ENCODE data around the gene ASH1L.
"Not testable (repeated sequence)": the region's sequence is repeated elsewhere in the genome, so short reads cannot be mapped to it uniquely, and the experiment has no call there.

ASH1L gene

DNA sequence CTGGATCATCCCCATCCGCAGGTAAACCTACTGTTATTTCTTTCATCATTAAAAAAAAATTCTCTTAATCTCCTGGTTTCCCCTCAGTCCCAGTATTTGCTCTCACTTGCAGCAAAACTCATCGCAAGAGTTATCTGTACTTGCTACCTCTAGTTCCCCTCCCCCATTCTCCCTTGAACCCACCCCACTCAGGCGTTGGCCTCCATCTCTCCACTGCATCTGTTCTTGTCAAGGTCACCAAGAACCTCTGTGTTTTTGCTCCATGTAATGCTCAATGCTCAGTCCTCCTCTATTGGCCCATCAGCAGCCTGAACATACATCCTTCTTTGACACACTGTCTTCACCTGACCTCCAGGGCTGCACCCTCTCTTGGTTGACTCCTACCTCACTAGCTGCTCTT lies 265.9 kb downstream of the ASH1L start:
- TF ChIP-seq POLR2A (IDR thresholded peaks at IDR 0.05; ENCODE audit: extremely low read depth, insufficient read length) (no peak), MYC (IDR thresholded peaks at IDR 0.05; ENCODE audit: low read depth, low read length) (no peak)
- TF ChIP-seq, protein P1, sequence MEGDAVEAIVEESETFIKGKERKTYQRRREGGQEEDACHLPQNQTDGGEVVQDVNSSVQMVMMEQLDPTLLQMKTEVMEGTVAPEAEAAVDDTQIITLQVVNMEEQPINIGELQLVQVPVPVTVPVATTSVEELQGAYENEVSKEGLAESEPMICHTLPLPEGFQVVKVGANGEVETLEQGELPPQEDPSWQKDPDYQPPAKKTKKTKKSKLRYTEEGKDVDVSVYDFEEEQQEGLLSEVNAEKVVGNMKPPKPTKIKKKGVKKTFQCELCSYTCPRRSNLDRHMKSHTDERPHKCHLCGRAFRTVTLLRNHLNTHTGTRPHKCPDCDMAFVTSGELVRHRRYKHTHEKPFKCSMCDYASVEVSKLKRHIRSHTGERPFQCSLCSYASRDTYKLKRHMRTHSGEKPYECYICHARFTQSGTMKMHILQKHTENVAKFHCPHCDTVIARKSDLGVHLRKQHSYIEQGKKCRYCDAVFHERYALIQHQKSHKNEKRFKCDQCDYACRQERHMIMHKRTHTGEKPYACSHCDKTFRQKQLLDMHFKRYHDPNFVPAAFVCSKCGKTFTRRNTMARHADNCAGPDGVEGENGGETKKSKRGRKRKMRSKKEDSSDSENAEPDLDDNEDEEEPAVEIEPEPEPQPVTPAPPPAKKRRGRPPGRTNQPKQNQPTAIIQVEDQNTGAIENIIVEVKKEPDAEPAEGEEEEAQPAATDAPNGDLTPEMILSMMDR (IDR thresholded peaks at IDR 0.05; ENCODE audit: low read depth, low read length), result no peak
- TF ChIP-seq, protein P2, sequence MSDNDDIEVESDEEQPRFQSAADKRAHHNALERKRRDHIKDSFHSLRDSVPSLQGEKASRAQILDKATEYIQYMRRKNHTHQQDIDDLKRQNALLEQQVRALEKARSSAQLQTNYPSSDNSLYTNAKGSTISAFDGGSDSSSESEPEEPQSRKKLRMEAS (IDR thresholded peaks at IDR 0.05; ENCODE audit: low read depth, low read length), result no peak
- DNase-seq (ENCODE audit: low read depth), result no peak
- H3K4me3 ChIP-seq (ENCODE audit: low read depth, low read length), result no peak overlapping the region

DNA sequence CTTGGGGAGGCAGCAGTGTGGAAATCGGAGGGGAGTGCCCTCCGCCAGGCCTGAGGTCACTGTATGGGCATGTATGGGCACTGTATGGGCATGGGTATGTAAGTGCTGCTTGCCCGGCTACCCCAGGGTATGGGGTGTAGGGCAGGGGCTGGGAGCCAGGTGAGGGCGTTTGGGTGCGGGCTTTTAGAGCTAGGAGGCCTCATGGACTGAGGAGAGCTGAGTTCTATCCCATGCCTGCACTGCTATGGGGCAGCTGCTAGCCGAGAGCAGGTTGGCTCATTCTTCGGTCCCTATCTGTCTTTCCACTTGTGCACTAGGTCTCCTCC lies 266.7 kb downstream of the ASH1L start:
- TF ChIP-seq MYC (IDR thresholded peaks at IDR 0.05; ENCODE audit: low read depth, low read length) (no peak), POLR2A (IDR thresholded peaks at IDR 0.05; ENCODE audit: extremely low read depth, insufficient read length) (no peak)
- TF ChIP-seq, protein P2 (IDR thresholded peaks at IDR 0.05; ENCODE audit: low read depth, low read length), result no peak
- TF ChIP-seq, protein P1 (IDR thresholded peaks at IDR 0.05; ENCODE audit: low read depth, low read length), result no peak
- DNase-seq (ENCODE audit: low read depth), result no peak
- H3K4me3 ChIP-seq (ENCODE audit: low read depth, low read length), result no peak overlapping the region

DNA sequence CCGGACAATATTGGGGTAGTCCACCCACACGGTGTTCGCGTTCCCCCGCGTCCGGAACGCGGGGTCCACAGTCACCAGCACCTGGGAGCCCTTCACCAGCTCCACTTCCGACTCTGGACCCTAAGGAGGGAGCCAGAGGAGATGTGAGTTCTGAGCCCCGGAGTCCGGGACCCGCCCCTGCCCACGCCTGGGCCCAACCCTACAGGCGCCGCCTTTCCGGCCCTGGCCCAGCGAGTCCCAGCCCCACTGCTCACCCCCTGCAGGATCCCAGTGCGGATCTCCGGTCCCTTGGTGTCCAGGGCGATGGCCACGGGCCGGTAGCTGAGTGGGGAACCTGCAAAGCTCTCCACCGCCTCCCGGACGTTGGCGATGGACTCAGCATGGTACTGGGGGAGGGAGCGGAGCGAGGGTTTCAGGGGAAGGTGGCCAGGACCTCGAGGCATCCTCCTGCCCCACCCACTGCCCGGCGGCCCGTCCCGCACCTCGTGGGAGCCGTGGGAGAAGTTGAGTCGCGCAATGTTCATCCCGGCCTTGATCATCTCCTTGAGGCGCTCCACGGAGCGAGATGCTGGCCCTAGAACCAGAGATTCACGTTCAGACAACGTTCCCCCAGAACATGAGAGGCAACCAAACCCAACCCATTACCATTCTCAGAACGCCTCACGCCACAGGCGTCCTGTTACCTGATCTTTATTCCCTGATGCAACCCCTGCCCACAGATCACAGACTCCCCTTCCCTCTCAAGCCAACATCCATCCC lies 267.2 kb downstream of the ASH1L start:
- no peak overlapping the region for H3K4me3 ChIP-seq (ENCODE audit: low read depth, low read length)
- TF ChIP-seq MYC (IDR thresholded peaks at IDR 0.05; ENCODE audit: low read depth, low read length) (no peak), POLR2A (IDR thresholded peaks at IDR 0.05; ENCODE audit: extremely low read depth, insufficient read length) (no peak)
- TF ChIP-seq, protein P2 (IDR thresholded peaks at IDR 0.05; ENCODE audit: low read depth, low read length), result no peak
- TF ChIP-seq, protein P1 (IDR thresholded peaks at IDR 0.05; ENCODE audit: low read depth, low read length), result no peak
- no peak for DNase-seq (ENCODE audit: low read depth)

DNA sequence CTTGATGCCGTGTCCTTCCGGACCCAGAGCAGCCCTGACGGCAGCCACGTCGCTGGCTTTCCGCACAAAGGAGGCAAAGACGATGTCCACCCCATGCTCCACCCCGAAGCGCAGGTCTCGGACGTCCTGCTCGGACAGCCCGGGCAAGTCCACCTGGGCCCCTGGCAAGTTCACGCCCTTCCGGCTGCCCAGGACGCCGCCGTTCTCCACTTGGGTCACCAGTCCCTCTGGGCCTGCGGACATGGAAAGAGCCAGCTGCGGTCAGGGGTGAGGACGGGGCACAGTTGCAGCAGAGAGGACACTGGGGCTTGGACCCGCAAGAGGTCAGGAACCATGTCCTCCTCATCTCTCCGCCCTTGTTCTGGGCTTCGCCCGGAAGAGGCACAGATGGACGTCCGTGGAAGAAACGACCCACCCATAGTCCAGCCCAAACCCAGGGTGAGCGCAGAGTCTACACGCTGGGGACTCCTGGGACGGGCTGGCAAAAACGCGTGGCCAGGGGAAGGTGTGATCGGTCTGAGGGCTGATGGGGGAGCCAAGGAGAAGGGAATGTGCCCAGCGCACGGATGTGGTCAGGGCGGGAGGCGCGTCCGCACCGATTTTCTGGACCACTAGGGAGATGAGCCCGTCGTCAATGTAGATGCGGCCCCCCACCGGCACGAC lies 268.0 kb downstream of the ASH1L start:
- no peak for DNase-seq (ENCODE audit: low read depth)
- TF ChIP-seq, protein P1 (IDR thresholded peaks at IDR 0.05; ENCODE audit: low read depth, low read length), result no peak
- no peak for TF ChIP-seq MYC (IDR thresholded peaks at IDR 0.05; ENCODE audit: low read depth, low read length)
- no peak for TF ChIP-seq POLR2A (IDR thresholded peaks at IDR 0.05; ENCODE audit: extremely low read depth, insufficient read length)
- TF ChIP-seq, protein P2 (IDR thresholded peaks at IDR 0.05; ENCODE audit: low read depth, low read length), result no peak
- no peak overlapping the region for H3K4me3 ChIP-seq (ENCODE audit: low read depth, low read length)

DNA sequence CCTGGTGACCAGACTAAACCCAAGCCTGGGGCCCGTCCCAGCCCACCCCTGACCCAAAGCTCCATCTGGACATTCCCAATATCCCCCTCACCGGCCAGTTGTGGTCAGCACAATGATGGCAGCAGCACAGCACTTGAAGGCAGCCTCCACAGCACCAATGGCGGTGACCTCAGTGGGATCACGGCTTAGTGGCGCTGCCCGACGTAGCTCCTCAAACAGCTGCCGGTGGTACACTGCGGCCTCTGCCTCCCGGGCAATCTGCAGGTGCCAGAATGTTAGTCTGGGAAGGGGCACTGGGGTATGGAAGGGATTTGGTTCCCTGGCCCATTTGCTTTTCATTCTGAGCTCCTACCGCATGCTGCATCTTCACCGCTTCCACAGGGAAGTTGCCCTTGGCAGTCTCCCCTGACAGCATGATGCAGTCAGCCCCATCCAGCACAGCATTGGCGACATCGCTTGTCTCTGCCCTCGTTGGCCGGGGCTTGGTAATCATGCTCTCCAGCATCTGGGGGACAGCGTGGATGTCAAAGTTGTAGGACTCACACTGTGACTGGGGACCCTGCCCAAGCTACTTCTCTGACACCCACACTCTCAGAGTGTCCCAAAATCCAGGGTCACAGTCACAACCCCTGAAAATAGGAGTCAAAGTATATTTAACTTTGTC lies 269.4 kb downstream of the ASH1L start:
- TF ChIP-seq POLR2A (IDR thresholded peaks at IDR 0.05; ENCODE audit: extremely low read depth, insufficient read length) (no peak), MYC (IDR thresholded peaks at IDR 0.05; ENCODE audit: low read depth, low read length) (no peak)
- TF ChIP-seq, protein P2 (IDR thresholded peaks at IDR 0.05; ENCODE audit: low read depth, low read length), result no peak
- TF ChIP-seq, protein P1 (IDR thresholded peaks at IDR 0.05; ENCODE audit: low read depth, low read length), result no peak
- H3K4me3 ChIP-seq (ENCODE audit: low read depth, low read length), result no peak overlapping the region
- DNase-seq (ENCODE audit: low read depth), result no peak

DNA sequence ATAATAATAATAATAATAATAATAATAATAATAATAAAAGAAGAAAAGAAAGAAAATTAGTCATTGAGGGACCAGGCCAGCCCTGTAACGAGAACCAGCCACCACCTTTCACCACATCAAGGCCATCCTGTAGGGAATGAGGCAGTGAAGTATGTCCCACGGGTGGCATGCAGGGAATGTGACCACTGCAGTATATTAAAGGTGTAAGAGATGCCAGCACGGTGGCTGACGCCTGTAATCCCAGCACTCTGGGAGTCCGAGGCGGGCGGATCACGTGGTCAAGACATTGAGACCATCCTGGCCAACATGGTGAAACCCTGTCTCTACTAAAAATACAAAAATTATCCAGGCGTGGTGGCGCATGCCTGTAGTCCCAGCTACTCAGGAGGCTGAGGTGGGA lies 271.6 kb downstream of the ASH1L start:
- H3K4me3 ChIP-seq (ENCODE audit: low read depth, low read length); DNase-seq (ENCODE audit: low read depth): not testable (repeated sequence)
